Tibial nerve (tissue), 3 donors: Measurements from ENCODE around the gene ABHD8.

Experiments
- POLR2A ChIP-seq, 2 donors: fragments of 450-650 bp; IDR thresholded peaks; one replicate each; pipeline ENCODE4 v1.6.1; 2017; ENCODE audit warnings: antibody characterized with exemption in 2 of 2, mild to moderate bottlenecking in 2 of 2, moderate library complexity in 2 of 2
- TF ChIP-seq, protein P1 (sequence below), 5 experiments: fragments of 200-600 bp in 3 of 5; fragments of 450-650 bp in 2 of 5; sonication (generic) in 3 of 5; IDR thresholded peaks; one replicate each; pipeline ENCODE4 v1.5.1; 2016 to 2019; ENCODE audit warnings: antibody characterized with exemption in 5 of 5, mild to moderate bottlenecking in 3 of 5, moderate library complexity in 2 of 5

DNA sequence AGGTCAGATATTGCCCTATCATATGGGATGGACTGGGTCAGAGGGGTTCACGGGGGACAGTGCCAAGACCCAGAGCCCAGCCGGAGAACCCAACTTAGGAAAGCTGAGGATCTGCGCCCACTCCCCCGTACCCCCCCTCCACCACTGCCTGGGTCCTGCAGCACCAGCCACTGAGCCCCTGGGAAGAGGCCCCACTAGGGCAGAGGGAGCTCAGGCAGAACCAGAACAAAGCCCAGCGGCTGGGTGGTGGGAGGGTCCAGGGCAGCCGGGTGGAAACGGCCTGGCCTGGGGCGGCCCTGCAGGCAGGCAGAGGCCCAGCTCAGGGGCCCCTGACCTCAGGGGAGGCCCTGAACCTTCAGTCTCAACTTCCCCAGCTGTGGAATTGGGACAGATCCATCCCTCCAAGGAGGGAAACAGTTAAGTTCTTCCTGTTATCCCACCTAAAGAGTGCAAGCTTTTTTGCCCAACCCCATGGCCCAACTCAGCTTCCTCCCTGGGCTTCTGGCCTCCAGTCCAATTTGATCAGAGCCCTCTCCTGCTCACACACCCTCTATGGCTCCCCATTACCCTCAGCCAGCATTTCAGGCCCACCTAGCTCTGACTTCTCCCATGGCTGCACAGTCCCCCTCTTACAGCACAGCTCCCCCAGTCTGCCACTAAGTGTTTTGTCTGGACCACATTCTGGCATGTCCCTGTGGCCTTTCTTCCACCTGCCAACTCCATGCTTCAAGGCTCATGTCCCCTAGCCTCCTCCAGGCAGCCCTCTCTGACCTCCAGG is 60.6 kb downstream of the ABHD8 start:
- no peak for TF ChIP-seq POLR2A (IDR thresholded peaks at IDR 0.05)
- TF ChIP-seq, protein P1, sequence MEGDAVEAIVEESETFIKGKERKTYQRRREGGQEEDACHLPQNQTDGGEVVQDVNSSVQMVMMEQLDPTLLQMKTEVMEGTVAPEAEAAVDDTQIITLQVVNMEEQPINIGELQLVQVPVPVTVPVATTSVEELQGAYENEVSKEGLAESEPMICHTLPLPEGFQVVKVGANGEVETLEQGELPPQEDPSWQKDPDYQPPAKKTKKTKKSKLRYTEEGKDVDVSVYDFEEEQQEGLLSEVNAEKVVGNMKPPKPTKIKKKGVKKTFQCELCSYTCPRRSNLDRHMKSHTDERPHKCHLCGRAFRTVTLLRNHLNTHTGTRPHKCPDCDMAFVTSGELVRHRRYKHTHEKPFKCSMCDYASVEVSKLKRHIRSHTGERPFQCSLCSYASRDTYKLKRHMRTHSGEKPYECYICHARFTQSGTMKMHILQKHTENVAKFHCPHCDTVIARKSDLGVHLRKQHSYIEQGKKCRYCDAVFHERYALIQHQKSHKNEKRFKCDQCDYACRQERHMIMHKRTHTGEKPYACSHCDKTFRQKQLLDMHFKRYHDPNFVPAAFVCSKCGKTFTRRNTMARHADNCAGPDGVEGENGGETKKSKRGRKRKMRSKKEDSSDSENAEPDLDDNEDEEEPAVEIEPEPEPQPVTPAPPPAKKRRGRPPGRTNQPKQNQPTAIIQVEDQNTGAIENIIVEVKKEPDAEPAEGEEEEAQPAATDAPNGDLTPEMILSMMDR (IDR thresholded peaks at IDR 0.05) = no peak
